GM18951 (cell line): Measurements from ENCODE around the gene FIP1L1.

Experiments used
- POLR2A ChIP-seq: IDR thresholded peaks from 4 replicates; pipeline ENCODE4 v1.6.1; 2011; ENCODE audit warnings: mild to moderate bottlenecking; ENCODE audit not compliant: insufficient read length, insufficient read depth; ENCODE audit errors: extremely low read depth
- in situ Hi-C: fragments of 300-500 bp; cut with MboI; formaldehyde crosslinking; loops from one replicate; pipeline ENCODE4 v1.12.0; 2022; ENCODE audit warnings: low sequenced_read_pairs, mixed read lengths, inconsistent platforms; ENCODE audit not compliant: unreplicated experiment

Gene FIP1L1

GRCh38 chr4:53476232-53477037 lies 99.0 kb downstream of the FIP1L1 start:
- no peak for TF ChIP-seq POLR2A
- in situ Hi-C loops: no loop called here

GRCh38 chr4:53477038-53477565 lies 99.7 kb downstream of the FIP1L1 start:
- TF ChIP-seq POLR2A: no peak
- in situ Hi-C loops: no loop called here

GRCh38 chr4:53477636-53478035 lies 100.2 kb downstream of the FIP1L1 start:
- TF ChIP-seq POLR2A: no peak
- in situ Hi-C loops: no loop called here

GRCh38 chr4:53478671-53479456 lies 101.4 kb downstream of the FIP1L1 start:
- TF ChIP-seq POLR2A: no peak
- in situ Hi-C loops: no loop called here

GRCh38 chr4:53479736-53480525 lies 102.5 kb downstream of the FIP1L1 start:
- TF ChIP-seq POLR2A: no peak
- in situ Hi-C loops: no loop called here

GRCh38 chr4:53480909-53481308 lies 103.5 kb downstream of the FIP1L1 start:
- in situ Hi-C loops: no loop called here
- TF ChIP-seq POLR2A: no peak

GRCh38 chr4:53481586-53481985 lies 104.1 kb downstream of the FIP1L1 start:
- no peak for TF ChIP-seq POLR2A
- in situ Hi-C loops: no loop called here

GRCh38 chr4:53483250-53483649 lies 105.8 kb downstream of the FIP1L1 start:
- no peak for TF ChIP-seq POLR2A
- in situ Hi-C loops: no loop called here

GRCh38 chr4:53484911-53485657 lies 107.6 kb downstream of the FIP1L1 start:
- in situ Hi-C loops: no loop called here
- no peak for TF ChIP-seq POLR2A

GRCh38 chr4:53485658-53486040 lies 108.2 kb downstream of the FIP1L1 start:
- no peak for TF ChIP-seq POLR2A
- in situ Hi-C loops: no loop called here

GRCh38 chr4:53487766-53488165 lies 110.3 kb downstream of the FIP1L1 start:
- in situ Hi-C loops: no loop called here
- TF ChIP-seq POLR2A: no peak

- no peak for TF ChIP-seq POLR2A
- in situ Hi-C loops: no loop called here
These were observed 111.9 kb downstream of the FIP1L1 start for GRCh38 chr4:53489279-53489889.

- in situ Hi-C loops: no loop called here
- no peak for TF ChIP-seq POLR2A
These were observed 112.9 kb downstream of the FIP1L1 start for GRCh38 chr4:53490161-53490956.
